ENCODE measurements around the gene BAIAP2.

DNA sequence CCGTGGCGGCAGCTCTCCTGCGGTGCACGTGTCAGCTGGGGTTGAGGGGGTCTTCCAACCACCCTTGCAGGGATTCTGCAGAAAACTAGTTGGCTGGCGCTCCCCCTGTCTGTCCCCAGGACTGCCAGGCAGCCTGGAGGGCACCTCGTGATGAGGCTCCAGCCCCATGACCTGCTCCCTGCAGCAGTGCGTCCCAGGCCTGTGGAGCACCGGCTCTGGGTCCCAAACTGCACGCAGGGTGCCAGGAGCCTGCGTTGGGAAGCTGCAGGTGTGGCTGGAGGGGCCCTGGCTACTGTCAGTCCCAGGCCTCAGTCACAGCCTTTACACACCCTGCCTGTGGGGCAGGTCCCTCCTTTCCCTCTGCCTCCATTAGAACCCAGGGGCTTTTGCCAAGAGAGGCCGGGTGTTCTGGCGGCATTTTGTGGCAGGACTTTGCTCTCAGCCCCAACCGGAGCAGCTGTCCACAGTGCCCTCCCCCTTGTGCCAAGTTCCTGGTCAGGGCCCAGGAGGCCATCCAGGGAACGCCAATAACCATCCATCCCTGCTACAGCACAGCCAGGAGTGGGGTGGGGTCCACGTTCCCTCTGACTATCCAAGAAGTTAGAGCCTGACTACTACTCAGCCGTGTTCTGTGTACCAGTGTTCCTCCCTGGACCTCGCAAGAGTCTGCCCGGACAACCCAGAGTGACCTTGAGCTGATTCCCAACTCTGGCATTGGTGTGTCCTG, 34.2 kb upstream of the BAIAP2 start:
- TF ChIP-seq, protein P1, sequence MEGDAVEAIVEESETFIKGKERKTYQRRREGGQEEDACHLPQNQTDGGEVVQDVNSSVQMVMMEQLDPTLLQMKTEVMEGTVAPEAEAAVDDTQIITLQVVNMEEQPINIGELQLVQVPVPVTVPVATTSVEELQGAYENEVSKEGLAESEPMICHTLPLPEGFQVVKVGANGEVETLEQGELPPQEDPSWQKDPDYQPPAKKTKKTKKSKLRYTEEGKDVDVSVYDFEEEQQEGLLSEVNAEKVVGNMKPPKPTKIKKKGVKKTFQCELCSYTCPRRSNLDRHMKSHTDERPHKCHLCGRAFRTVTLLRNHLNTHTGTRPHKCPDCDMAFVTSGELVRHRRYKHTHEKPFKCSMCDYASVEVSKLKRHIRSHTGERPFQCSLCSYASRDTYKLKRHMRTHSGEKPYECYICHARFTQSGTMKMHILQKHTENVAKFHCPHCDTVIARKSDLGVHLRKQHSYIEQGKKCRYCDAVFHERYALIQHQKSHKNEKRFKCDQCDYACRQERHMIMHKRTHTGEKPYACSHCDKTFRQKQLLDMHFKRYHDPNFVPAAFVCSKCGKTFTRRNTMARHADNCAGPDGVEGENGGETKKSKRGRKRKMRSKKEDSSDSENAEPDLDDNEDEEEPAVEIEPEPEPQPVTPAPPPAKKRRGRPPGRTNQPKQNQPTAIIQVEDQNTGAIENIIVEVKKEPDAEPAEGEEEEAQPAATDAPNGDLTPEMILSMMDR (IDR thresholded peaks at IDR 0.05) = no peak
- TF ChIP-seq EZH2 (IDR thresholded peaks at IDR 0.05; ENCODE audit: borderline replicate concordance, insufficient read depth, low read depth, low read length, poor library complexity, severe bottlenecking) = no peak
